K562 (cell line): ENCODE results near the gene ZFP3. TPM values are rescaled to one million over a fixed set of nuclear protein-coding genes. Genes with fewer than 3 reads are reported as not detected.

Experiments
- CAMTA2 ChIP-seq: fragments of 250-450 bp; sonication (Bioruptor Pico); conservative IDR thresholded peaks from 2 replicates; pipeline ENCODE4 v1.5.1; 2022
- E2F6 ChIP-seq, 2 experiments: IDR thresholded peaks; 2 replicates each; pipeline ENCODE4 v1.6.1; 2011; ENCODE audit warnings: borderline replicate concordance in 1 of 2, control low read depth in 1 of 2, low read depth in 1 of 2, low read length in 1 of 2, mild to moderate bottlenecking in 1 of 2, mixed read lengths in 1 of 2, moderate library complexity in 1 of 2; ENCODE audit not compliant: insufficient read depth in 1 of 2, insufficient read length in 1 of 2, poor library complexity in 1 of 2, severe bottlenecking in 1 of 2; ENCODE audit errors: extremely low read depth in 1 of 2
- FIP1L1 ChIP-seq: fragments of 200-400 bp; formaldehyde crosslinking; IDR thresholded peaks from 2 replicates; pipeline ENCODE4 v1.6.1; 2018; ENCODE audit warnings: mild to moderate bottlenecking, low read depth, low read length; ENCODE audit not compliant: poor library complexity, severe bottlenecking
- HDAC6 ChIP-seq: IDR thresholded peaks from 2 replicates; pipeline ENCODE4 v1.6.1; 2012; ENCODE audit warnings: low read depth, mild to moderate bottlenecking, control low read depth, inconsistent platforms, low read length, moderate library complexity
- HES1 ChIP-seq: fragments of 450-650 bp; IDR thresholded peaks from 2 replicates; pipeline ENCODE4 v1.6.1; 2016; ENCODE audit warnings: low read depth, mild to moderate bottlenecking, moderate library complexity
- L3MBTL2 ChIP-seq: fragments of 450-650 bp; IDR thresholded peaks from 2 replicates; pipeline ENCODE4 v1.6.1; 2016; ENCODE audit warnings: mild to moderate bottlenecking, moderate library complexity
- NEUROD1 ChIP-seq: fragments of 150-350 bp; IDR thresholded peaks from 2 replicates; pipeline ENCODE4 v1.6.1; 2014; ENCODE audit warnings: borderline replicate concordance, low read length, low read depth; ENCODE audit not compliant: partially characterized antibody
- PHB2 ChIP-seq: fragments of 450-650 bp; IDR thresholded peaks from 2 replicates; pipeline ENCODE4 v1.6.1; 2017; ENCODE audit warnings: low read depth
- SMC3 ChIP-seq: conservative IDR thresholded peaks from 2 replicates; pipeline ENCODE4 v1.6.1; 2011; ENCODE audit warnings: low read depth, low read length, improper control_type of control experiment; ENCODE audit not compliant: insufficient read depth
- VEZF1 ChIP-seq: fragments of 200-800 bp; sonication (Bioruptor generic); IDR thresholded peaks from 2 replicates; pipeline ENCODE4 v1.6.1; 2017; ENCODE audit warnings: missing genetic modification characterization, missing compliant biosample characterization
- ZNF696 ChIP-seq: fragments of 250-450 bp; sonication (Bioruptor Pico); conservative IDR thresholded peaks from 2 replicates; pipeline ENCODE4 v1.4.0; 2020; ENCODE audit warnings: mild to moderate bottlenecking, moderate library complexity
- polyA plus RNA-seq, 8 experiments: library from polyadenylated mRNA; depleted of rRNA in 4 of 8; stranded (reverse) in 5 of 8; unstranded in 3 of 8; fragments of >200 nt; fragmentation: Nextera tagmentation in 2 of 8; fragmentation: Illumina TruSeq in 1 of 8; extraction: Ambion mirVana in 2 of 8; extraction: Trizol in 1 of 8; gene quantifications; 2 replicates each; pipeline versions ENCODE4 v1.2.1 to v1.2.3, GENCODE V29; 2011 to 2014; ENCODE audit warnings: inconsistent platforms in 1 of 8, missing spikeins in 1 of 8
- total RNA-seq, 7 experiments: library from RNA; depleted of rRNA in 6 of 7; stranded (reverse); fragments of >200 nt in 6 of 7; fragmentation: Illumina TruSeq in 2 of 7; extraction: Trizol in 2 of 7; gene quantifications; 2 replicates each; pipeline versions ENCODE4 v1.2.1 to v1.2.3, GENCODE V29; 2011 to 2021; ENCODE audit warnings: low replicate concordance in 1 of 7
- TF ChIP-seq, protein P1 (sequence below): fragments of 450-650 bp; formaldehyde crosslinking; IDR thresholded peaks from 2 replicates; pipeline ENCODE4 v1.4.0; 2022; ENCODE audit warnings: missing genetic modification characterization
- TF ChIP-seq, protein P2 (sequence below): fragments of 450-650 bp; formaldehyde crosslinking; conservative IDR thresholded peaks from 2 replicates; pipeline ENCODE4 v1.4.0; 2022; ENCODE audit warnings: mild to moderate bottlenecking, missing genetic modification characterization
- TF ChIP-seq, protein P3 (sequence below): sonication (generic); formaldehyde crosslinking; IDR thresholded peaks from 2 replicates; pipeline ENCODE4 v1.9.0; 2022; ENCODE audit warnings: mild to moderate bottlenecking, missing genetic modification reagents
- TF ChIP-seq, protein P4 (sequence below), 2 experiments: fragments of 450-650 bp; IDR thresholded peaks; 2 replicates each; pipeline ENCODE4 v1.6.1; 2018; ENCODE audit warnings: mild to moderate bottlenecking in 2 of 2, low read depth in 1 of 2; ENCODE audit not compliant: partially characterized antibody in 2 of 2

Gene ZFP3
- total and polyA plus RNA-seq, 9 of the 15 experiments (the other 6 are each of a cell fraction or from before 2014, with no cell fraction given), result 0.04 TPM; not detected in 8

DNA sequence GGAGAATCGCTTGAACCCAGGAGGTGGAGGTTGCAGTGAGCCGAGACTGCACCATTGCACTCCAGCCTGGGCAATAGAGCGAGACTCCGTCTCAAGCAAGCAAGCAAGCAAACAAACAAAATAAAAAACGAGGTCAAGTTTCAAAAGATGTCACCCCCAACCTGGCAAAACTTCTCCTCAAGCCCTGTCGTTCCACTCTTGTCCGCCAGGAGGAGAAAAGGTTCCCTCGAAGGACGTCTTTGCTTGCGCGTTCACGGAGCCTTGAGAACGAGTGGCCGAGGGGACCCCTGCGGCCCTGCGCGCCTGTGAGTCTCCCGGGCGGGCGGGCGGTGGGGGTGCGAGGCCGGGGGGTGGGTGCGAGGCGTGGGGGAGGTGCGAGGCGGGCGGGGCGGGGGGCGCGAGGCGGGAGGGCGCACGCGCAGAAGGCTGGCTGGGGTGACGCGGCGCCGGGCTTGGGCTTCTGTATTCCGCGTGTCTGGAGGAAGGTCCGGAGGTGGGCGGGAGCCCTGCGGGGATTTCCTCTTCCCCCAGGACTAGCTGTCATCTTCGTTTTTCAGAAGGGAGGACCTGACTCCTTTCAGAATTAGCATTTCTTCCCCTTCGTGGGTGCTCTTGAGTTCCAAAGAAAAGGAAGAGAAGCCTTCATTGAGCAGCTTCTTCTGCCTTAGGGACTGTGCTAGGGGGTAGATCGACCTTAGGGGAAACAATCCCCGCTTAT, 46.7 kb upstream of the ZFP3 start (continued):
- peak; percentile 72 for TF ChIP-seq L3MBTL2
- no peak for TF ChIP-seq HDAC6
- TF ChIP-seq HES1, result no peak
- peak; percentile 81 for TF ChIP-seq VEZF1 (CRISPR knock-in tag)
- TF ChIP-seq FIP1L1, result no peak
- TF ChIP-seq, protein P1, sequence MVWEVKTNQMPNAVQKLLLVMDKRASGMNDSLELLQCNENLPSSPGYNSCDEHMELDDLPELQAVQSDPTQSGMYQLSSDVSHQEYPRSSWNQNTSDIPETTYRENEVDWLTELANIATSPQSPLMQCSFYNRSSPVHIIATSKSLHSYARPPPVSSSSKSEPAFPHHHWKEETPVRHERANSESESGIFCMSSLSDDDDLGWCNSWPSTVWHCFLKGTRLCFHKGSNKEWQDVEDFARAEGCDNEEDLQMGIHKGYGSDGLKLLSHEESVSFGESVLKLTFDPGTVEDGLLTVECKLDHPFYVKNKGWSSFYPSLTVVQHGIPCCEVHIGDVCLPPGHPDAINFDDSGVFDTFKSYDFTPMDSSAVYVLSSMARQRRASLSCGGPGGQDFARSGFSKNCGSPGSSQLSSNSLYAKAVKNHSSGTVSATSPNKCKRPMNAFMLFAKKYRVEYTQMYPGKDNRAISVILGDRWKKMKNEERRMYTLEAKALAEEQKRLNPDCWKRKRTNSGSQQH (CRISPR knock-in tag), result no peak
- peak; percentile 52 for TF ChIP-seq SMC3
- no peak for TF ChIP-seq NEUROD1
- no peak for TF ChIP-seq CAMTA2 (CRISPR knock-in tag)
- TF ChIP-seq, protein P2, sequence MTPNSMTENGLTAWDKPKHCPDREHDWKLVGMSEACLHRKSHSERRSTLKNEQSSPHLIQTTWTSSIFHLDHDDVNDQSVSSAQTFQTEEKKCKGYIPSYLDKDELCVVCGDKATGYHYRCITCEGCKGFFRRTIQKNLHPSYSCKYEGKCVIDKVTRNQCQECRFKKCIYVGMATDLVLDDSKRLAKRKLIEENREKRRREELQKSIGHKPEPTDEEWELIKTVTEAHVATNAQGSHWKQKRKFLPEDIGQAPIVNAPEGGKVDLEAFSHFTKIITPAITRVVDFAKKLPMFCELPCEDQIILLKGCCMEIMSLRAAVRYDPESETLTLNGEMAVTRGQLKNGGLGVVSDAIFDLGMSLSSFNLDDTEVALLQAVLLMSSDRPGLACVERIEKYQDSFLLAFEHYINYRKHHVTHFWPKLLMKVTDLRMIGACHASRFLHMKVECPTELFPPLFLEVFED (CRISPR knock-in tag), result no peak
- no peak for TF ChIP-seq ZNF696
- TF ChIP-seq, protein P3, sequence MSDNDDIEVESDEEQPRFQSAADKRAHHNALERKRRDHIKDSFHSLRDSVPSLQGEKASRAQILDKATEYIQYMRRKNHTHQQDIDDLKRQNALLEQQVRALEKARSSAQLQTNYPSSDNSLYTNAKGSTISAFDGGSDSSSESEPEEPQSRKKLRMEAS (CRISPR knock-in tag), result peak; percentile 47; the same call in 1 of the 2 replicates
- peak; percentile 53 to 80 for TF ChIP-seq E2F6 (IDR thresholded peaks at IDR 0.05; ENCODE audit: borderline replicate concordance in 1 of 2, extremely low read depth in 1 of 2, insufficient read depth in 1 of 2, insufficient read length in 1 of 2, low read depth in 1 of 2, low read length in 1 of 2, poor library complexity in 1 of 2, severe bottlenecking in 1 of 2)
- no peak for TF ChIP-seq PHB2
- TF ChIP-seq, protein P4, sequence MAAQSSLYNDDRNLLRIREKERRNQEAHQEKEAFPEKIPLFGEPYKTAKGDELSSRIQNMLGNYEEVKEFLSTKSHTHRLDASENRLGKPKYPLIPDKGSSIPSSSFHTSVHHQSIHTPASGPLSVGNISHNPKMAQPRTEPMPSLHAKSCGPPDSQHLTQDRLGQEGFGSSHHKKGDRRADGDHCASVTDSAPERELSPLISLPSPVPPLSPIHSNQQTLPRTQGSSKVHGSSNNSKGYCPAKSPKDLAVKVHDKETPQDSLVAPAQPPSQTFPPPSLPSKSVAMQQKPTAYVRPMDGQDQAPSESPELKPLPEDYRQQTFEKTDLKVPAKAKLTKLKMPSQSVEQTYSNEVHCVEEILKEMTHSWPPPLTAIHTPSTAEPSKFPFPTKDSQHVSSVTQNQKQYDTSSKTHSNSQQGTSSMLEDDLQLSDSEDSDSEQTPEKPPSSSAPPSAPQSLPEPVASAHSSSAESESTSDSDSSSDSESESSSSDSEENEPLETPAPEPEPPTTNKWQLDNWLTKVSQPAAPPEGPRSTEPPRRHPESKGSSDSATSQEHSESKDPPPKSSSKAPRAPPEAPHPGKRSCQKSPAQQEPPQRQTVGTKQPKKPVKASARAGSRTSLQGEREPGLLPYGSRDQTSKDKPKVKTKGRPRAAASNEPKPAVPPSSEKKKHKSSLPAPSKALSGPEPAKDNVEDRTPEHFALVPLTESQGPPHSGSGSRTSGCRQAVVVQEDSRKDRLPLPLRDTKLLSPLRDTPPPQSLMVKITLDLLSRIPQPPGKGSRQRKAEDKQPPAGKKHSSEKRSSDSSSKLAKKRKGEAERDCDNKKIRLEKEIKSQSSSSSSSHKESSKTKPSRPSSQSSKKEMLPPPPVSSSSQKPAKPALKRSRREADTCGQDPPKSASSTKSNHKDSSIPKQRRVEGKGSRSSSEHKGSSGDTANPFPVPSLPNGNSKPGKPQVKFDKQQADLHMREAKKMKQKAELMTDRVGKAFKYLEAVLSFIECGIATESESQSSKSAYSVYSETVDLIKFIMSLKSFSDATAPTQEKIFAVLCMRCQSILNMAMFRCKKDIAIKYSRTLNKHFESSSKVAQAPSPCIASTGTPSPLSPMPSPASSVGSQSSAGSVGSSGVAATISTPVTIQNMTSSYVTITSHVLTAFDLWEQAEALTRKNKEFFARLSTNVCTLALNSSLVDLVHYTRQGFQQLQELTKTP (IDR thresholded peaks at IDR 0.05; ENCODE audit: low read depth in 1 of 2, partially characterized antibody in 2 of 2), result no peak
